SH-SY5Y (cell line): ENCODE results near the gene BCR.

ENCODE experiments used
- GATA2 ChIP-seq: IDR thresholded peaks from 2 replicates; pipeline ENCODE4 v1.6.1; 2011; ENCODE audit warnings: mild to moderate bottlenecking, low read depth, low read length
- GATA3 ChIP-seq: IDR thresholded peaks from 2 replicates; pipeline ENCODE4 v1.6.1; 2011; ENCODE audit warnings: low read depth, mild to moderate bottlenecking, low read length, moderate library complexity

- no peak for TF ChIP-seq GATA2
- TF ChIP-seq GATA3 = no peak
These were observed 27.8 kb upstream of the BCR start for GRCh38 chr22:23152238-23153114.
